Panc1 (cell line): ENCODE measurements around the gene CDC5L. TPM values are rescaled to one million over a fixed set of nuclear protein-coding genes. Genes with fewer than 3 reads are reported as not detected.

Experiments
- ATAC-seq: fragments of 200-7000 bp; cut with Tn5 transposase; 2 replicates; pipeline ENCODE4 v1.9.1; 2020; ENCODE audit warnings: mild to moderate bottlenecking, moderate library complexity
- BruUV-seq: library from RNA; stranded (reverse); fragments of 400-500 nt; replicated peaks from 2 replicates; lab custom pipeline; 2021; lab: Mats Ljungman, UMichigan
- CTCF ChIA-PET: fragments of 300-600 bp; sonication (Branson Sonifier 250); formaldehyde crosslinking; loops from one replicate; lab custom pipeline; 2022; ENCODE audit warnings: antibody characterized with exemption; lab: Charles Lee
- POLR2A ChIA-PET: fragments of 300-600 bp; sonication (Branson Sonifier 250); formaldehyde crosslinking; loops from one replicate; lab custom pipeline; 2022; ENCODE audit warnings: antibody characterized with exemption; lab: Charles Lee
- DNase-seq: peaks from one replicate; pipeline ENCODE4 v3.0.0-alpha.2; 2010; ENCODE audit warnings: low read depth, low spot score
- H3K27ac ChIP-seq: 2 replicates; pipeline ENCODE4 v1.5.1; 2011; ENCODE audit warnings: mild to moderate bottlenecking, low read length, inconsistent platforms
- H3K27me3 ChIP-seq: fragments of 200-500 bp; sonication (Bioruptor generic); 2 replicates; pipeline ENCODE4 v1.6.0; 2014; ENCODE audit warnings: low read length, inconsistent platforms; ENCODE audit not compliant: control insufficient read depth, insufficient read depth
- H3K36me3 ChIP-seq: fragments of 200-500 bp; sonication (Bioruptor generic); 2 replicates; pipeline ENCODE4 v1.5.1; 2014; ENCODE audit warnings: inconsistent platforms, mild to moderate bottlenecking, low read length, moderate library complexity; ENCODE audit not compliant: control insufficient read depth, insufficient read depth
- H3K4me1 ChIP-seq: 2 replicates; pipeline ENCODE4 v1.5.1; 2011; ENCODE audit warnings: inconsistent platforms, mild to moderate bottlenecking, low read length, moderate library complexity; ENCODE audit not compliant: control insufficient read depth, insufficient read depth
- H3K4me3 ChIP-seq, 2 experiments: 2 replicates each; pipeline ENCODE4 v1.5.1; 2011 to 2012; ENCODE audit warnings: low read depth in 2 of 2, low read length in 2 of 2, mild to moderate bottlenecking in 2 of 2, inconsistent platforms in 1 of 2, moderate library complexity in 1 of 2
- H3K9me3 ChIP-seq: fragments of 200-500 bp; sonication (Bioruptor generic); 2 replicates; pipeline ENCODE4 v1.5.1; 2014; ENCODE audit warnings: low read depth, mild to moderate bottlenecking, inconsistent platforms, low read length, moderate library complexity; ENCODE audit not compliant: control insufficient read depth, insufficient read depth
- POLR2AphosphoS5 ChIP-seq: IDR thresholded peaks from 2 replicates; pipeline ENCODE4 v1.6.1; 2012; ENCODE audit warnings: mild to moderate bottlenecking, low read depth, low read length, moderate library complexity
- SIN3A ChIP-seq: IDR thresholded peaks from 2 replicates; pipeline ENCODE4 v1.6.1; 2012; ENCODE audit warnings: low read depth, mild to moderate bottlenecking, low read length, moderate library complexity, borderline replicate concordance; ENCODE audit not compliant: insufficient read depth
- TCF7L2 ChIP-seq: IDR thresholded peaks from 2 replicates; pipeline ENCODE4 v1.6.1; 2011; ENCODE audit warnings: mild to moderate bottlenecking, low read depth, low read length, inconsistent platforms
- in situ Hi-C: cut with HindIII; loops from 2 replicates; pipeline ENCODE4 v1.10.0; 2016; ENCODE audit warnings: low sequenced_read_pairs, low pct_unique_long_range_greater_than_20kb
- intact Hi-C: fragments of 100-400 bp; cut with micrococcal nuclease; formaldehyde crosslinking; loops from one replicate; pipeline ENCODE4 v1.10.0; 2022; ENCODE audit not compliant: unreplicated experiment
- total RNA-seq: library from RNA; stranded (reverse); gene quantifications from one replicate; pipeline ENCODE4 v1.2.1, GENCODE V29; 2021; ENCODE audit not compliant: unreplicated experiment
- TF ChIP-seq, protein P1 (sequence below), 2 experiments: IDR thresholded peaks; 2 replicates each; pipeline ENCODE4 v1.6.1; 2011 to 2012; ENCODE audit warnings: low read depth in 2 of 2, control low read depth in 1 of 2, low read length in 1 of 2, mild to moderate bottlenecking in 1 of 2, moderate library complexity in 1 of 2; ENCODE audit not compliant: insufficient read depth in 1 of 2
- TF ChIP-seq, protein P2 (sequence below): fragments of 450-650 bp; IDR thresholded peaks from 2 replicates; pipeline ENCODE4 v1.5.1; 2017; ENCODE audit warnings: mild to moderate bottlenecking

CDC5L gene
- total RNA-seq, 1 experiment from 2014 or later = 23.3 TPM

DNA sequence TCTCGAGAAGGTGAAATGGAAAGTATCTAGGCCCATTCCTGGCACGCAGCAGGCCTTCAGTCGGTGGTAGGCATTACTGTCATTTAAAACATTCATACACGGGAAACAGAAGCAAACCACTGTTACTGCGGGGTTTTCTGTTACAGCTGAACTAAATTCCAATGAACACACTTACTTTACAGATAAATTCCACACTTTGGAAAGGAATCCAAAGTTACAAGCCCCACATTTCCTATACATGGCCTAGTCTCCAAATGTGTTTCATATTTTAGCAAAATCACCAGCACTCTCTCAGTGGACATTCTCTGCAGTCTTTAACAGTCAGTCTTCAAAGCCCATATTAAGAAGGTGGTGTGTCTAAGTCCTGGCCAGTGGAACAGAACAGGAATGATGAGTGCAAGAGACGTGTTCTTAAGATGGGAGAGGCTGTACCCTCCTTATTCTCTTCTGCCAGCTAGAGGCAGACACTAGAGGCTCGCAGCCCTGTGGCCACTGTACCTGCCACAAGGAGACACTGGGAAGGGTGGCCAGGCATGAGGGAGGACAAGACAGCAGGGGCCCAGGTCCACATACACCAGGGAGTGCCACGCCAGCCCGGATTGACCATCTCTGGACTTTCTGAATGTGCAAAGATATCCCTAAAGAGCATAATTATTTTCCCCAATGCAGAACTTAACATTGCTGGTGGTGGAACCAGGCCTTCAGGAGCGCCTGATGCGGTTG lies 76.4 kb downstream of the CDC5L start:
- ChIA-PET CTCF (no interaction called here), POLR2A (no interaction called here)

GRCh38 chr6:44464527-44465310 lies 77.2 kb downstream of the CDC5L start:
- H3K4me3 ChIP-seq = no peak overlapping the region
- TF ChIP-seq SIN3A (no peak), TCF7L2 (no peak), POLR2AphosphoS5 (no peak)
- TF ChIP-seq, protein P1, sequence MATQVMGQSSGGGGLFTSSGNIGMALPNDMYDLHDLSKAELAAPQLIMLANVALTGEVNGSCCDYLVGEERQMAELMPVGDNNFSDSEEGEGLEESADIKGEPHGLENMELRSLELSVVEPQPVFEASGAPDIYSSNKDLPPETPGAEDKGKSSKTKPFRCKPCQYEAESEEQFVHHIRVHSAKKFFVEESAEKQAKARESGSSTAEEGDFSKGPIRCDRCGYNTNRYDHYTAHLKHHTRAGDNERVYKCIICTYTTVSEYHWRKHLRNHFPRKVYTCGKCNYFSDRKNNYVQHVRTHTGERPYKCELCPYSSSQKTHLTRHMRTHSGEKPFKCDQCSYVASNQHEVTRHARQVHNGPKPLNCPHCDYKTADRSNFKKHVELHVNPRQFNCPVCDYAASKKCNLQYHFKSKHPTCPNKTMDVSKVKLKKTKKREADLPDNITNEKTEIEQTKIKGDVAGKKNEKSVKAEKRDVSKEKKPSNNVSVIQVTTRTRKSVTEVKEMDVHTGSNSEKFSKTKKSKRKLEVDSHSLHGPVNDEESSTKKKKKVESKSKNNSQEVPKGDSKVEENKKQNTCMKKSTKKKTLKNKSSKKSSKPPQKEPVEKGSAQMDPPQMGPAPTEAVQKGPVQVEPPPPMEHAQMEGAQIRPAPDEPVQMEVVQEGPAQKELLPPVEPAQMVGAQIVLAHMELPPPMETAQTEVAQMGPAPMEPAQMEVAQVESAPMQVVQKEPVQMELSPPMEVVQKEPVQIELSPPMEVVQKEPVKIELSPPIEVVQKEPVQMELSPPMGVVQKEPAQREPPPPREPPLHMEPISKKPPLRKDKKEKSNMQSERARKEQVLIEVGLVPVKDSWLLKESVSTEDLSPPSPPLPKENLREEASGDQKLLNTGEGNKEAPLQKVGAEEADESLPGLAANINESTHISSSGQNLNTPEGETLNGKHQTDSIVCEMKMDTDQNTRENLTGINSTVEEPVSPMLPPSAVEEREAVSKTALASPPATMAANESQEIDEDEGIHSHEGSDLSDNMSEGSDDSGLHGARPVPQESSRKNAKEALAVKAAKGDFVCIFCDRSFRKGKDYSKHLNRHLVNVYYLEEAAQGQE (IDR thresholded peaks at IDR 0.05; ENCODE audit: insufficient read depth in 1 of 2, low read depth in 2 of 2, low read length in 1 of 2) = no peak
- TF ChIP-seq, protein P2, sequence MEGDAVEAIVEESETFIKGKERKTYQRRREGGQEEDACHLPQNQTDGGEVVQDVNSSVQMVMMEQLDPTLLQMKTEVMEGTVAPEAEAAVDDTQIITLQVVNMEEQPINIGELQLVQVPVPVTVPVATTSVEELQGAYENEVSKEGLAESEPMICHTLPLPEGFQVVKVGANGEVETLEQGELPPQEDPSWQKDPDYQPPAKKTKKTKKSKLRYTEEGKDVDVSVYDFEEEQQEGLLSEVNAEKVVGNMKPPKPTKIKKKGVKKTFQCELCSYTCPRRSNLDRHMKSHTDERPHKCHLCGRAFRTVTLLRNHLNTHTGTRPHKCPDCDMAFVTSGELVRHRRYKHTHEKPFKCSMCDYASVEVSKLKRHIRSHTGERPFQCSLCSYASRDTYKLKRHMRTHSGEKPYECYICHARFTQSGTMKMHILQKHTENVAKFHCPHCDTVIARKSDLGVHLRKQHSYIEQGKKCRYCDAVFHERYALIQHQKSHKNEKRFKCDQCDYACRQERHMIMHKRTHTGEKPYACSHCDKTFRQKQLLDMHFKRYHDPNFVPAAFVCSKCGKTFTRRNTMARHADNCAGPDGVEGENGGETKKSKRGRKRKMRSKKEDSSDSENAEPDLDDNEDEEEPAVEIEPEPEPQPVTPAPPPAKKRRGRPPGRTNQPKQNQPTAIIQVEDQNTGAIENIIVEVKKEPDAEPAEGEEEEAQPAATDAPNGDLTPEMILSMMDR = no peak
- in situ Hi-C loops = no loop called here
- intact Hi-C loops = no loop called here
- ChIA-PET POLR2A (no interaction called here), CTCF (no interaction called here)
- no TSS peak for BruUV-seq
- H3K36me3 ChIP-seq = no peaks in the 10 kb centered on the region
- ATAC-seq (no peak), DNase-seq (no peak)
- H3K27ac ChIP-seq = no peak overlapping the region
- peaks cover 2% of the 10 kb centered on the region; the same call in 1 of the 2 replicates for H3K27me3 ChIP-seq
- 0 out of 2 replicates have a peak, but pooled peaks cover 4% of the 10 kb centered on the region for H3K4me1 ChIP-seq
- H3K9me3 ChIP-seq = no peaks in the 10 kb centered on the region

More for the DNA sequence above, 76.4 kb downstream of the CDC5L start:
- H3K27me3 ChIP-seq = peaks cover 2% of the 10 kb centered on the region; the same call in 1 of the 2 replicates
- TF ChIP-seq TCF7L2 (no peak), SIN3A (no peak), POLR2AphosphoS5 (no peak)
- TF ChIP-seq, protein P1 (IDR thresholded peaks at IDR 0.05; ENCODE audit: insufficient read depth in 1 of 2, low read depth in 2 of 2, low read length in 1 of 2) = no peak
- TF ChIP-seq, protein P2 = no peak
- intact Hi-C loops (no loop called here), in situ Hi-C loops (no loop called here)
- no peak overlapping the region for H3K4me3 ChIP-seq
- no peak for DNase-seq
- ATAC-seq = no peak
- H3K4me1 ChIP-seq = no peaks in the 10 kb centered on the region
- no TSS peak for BruUV-seq
- H3K27ac ChIP-seq = no peak overlapping the region
- no peaks in the 10 kb centered on the region for H3K9me3 ChIP-seq
- no peaks in the 10 kb centered on the region for H3K36me3 ChIP-seq
